Measurements from ENCODE around the gene PRKN. TPM values are rescaled to one million over a fixed set of nuclear protein-coding genes. Genes with fewer than 3 reads are reported as not detected.

PRKN gene
- total RNA-seq, 1 donor from 2014 or later: 1.3 TPM

GRCh38 chr6:162560891-162561290 lies 166.7 kb downstream of the PRKN start:
- H3K9ac ChIP-seq (ENCODE audit: low read length): no peak overlapping the region
- H3K36me3 ChIP-seq (ENCODE audit: insufficient read depth, low read length): no peaks in the 10 kb centered on the region
- no peak overlapping the region for H3K4me2 ChIP-seq (ENCODE audit: low read length)
- H3K4me3 ChIP-seq (ENCODE audit: insufficient read depth, low read depth, low read length): no peak overlapping the region
- no peak overlapping the region for H3K27ac Mint-ChIP-seq (ENCODE audit: unreplicated experiment)
- H2AFZ ChIP-seq (ENCODE audit: low read depth, low read length): no peak overlapping the region
- H3K79me2 ChIP-seq (ENCODE audit: insufficient read depth, low read length): no peaks in the 10 kb centered on the region
- no peak for DNase-seq (ENCODE audit: low read depth)
- H3K36me3 Mint-ChIP-seq (ENCODE audit: low read depth, unreplicated experiment): no peaks in the 10 kb centered on the region
- no peaks in the 10 kb centered on the region for H3K27me3 ChIP-seq (ENCODE audit: insufficient read depth, low read length)
- H3K4me1 ChIP-seq (ENCODE audit: insufficient read depth, low read length): no peaks in the 10 kb centered on the region
- H3K27ac ChIP-seq (ENCODE audit: low read depth, low read length): no peak overlapping the region
- H3K9me3 ChIP-seq (ENCODE audit: insufficient read depth, low read depth, low read length): no peaks in the 10 kb centered on the region
- no peak overlapping the region for H3K4me3 Mint-ChIP-seq (ENCODE audit: unreplicated experiment)
- no peaks in the 10 kb centered on the region for H4K20me1 ChIP-seq (ENCODE audit: insufficient read depth, low read length)
- no peak for TF ChIP-seq EZH2 (IDR thresholded peaks at IDR 0.05; ENCODE audit: insufficient read depth, low read length)
- TF ChIP-seq, protein P1, sequence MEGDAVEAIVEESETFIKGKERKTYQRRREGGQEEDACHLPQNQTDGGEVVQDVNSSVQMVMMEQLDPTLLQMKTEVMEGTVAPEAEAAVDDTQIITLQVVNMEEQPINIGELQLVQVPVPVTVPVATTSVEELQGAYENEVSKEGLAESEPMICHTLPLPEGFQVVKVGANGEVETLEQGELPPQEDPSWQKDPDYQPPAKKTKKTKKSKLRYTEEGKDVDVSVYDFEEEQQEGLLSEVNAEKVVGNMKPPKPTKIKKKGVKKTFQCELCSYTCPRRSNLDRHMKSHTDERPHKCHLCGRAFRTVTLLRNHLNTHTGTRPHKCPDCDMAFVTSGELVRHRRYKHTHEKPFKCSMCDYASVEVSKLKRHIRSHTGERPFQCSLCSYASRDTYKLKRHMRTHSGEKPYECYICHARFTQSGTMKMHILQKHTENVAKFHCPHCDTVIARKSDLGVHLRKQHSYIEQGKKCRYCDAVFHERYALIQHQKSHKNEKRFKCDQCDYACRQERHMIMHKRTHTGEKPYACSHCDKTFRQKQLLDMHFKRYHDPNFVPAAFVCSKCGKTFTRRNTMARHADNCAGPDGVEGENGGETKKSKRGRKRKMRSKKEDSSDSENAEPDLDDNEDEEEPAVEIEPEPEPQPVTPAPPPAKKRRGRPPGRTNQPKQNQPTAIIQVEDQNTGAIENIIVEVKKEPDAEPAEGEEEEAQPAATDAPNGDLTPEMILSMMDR (IDR thresholded peaks at IDR 0.05; ENCODE audit: insufficient read depth, low read depth, low read length): no peak
- H3K27me3 Mint-ChIP-seq (ENCODE audit: low read depth, unreplicated experiment): no peaks in the 10 kb centered on the region
- peaks cover 2% of the 10 kb centered on the region for H3K9me3 Mint-ChIP-seq (ENCODE audit: unreplicated experiment)
- no peaks in the 10 kb centered on the region for H3K4me1 Mint-ChIP-seq (ENCODE audit: low read depth, unreplicated experiment)
- FAIRE-seq: no peak

GRCh38 chr6:162554531-162554930 lies 173.0 kb downstream of the PRKN start:
- H3K9me3 ChIP-seq (ENCODE audit: insufficient read depth, low read depth, low read length): no peaks in the 10 kb centered on the region
- DNase-seq (ENCODE audit: low read depth) (no peak), FAIRE-seq (no peak)
- H3K27me3 ChIP-seq (ENCODE audit: insufficient read depth, low read length): no peaks in the 10 kb centered on the region
- Mint-ChIP-seq H3K36me3 (ENCODE audit: low read depth, unreplicated experiment) (no peaks in the 10 kb centered on the region), H3K27ac (ENCODE audit: unreplicated experiment) (no peak overlapping the region), H3K27me3 (ENCODE audit: low read depth, unreplicated experiment) (peaks cover 7% of the 10 kb centered on the region), H3K4me3 (ENCODE audit: unreplicated experiment) (no peak overlapping the region), H3K4me1 (ENCODE audit: low read depth, unreplicated experiment) (no peaks in the 10 kb centered on the region), H3K9me3 (ENCODE audit: unreplicated experiment) (no peaks in the 10 kb centered on the region)
- no peak overlapping the region for H3K4me2 ChIP-seq (ENCODE audit: low read length)
- no peak overlapping the region for H3K9ac ChIP-seq (ENCODE audit: low read length)
- no peaks in the 10 kb centered on the region for H3K36me3 ChIP-seq (ENCODE audit: insufficient read depth, low read length)
- no peaks in the 10 kb centered on the region for H3K4me1 ChIP-seq (ENCODE audit: insufficient read depth, low read length)
- H3K79me2 ChIP-seq (ENCODE audit: insufficient read depth, low read length): no peaks in the 10 kb centered on the region
- no peak overlapping the region for H3K4me3 ChIP-seq (ENCODE audit: insufficient read depth, low read depth, low read length)
- no peak for TF ChIP-seq EZH2 (IDR thresholded peaks at IDR 0.05; ENCODE audit: insufficient read depth, low read length)
- TF ChIP-seq, protein P1 (IDR thresholded peaks at IDR 0.05; ENCODE audit: insufficient read depth, low read depth, low read length): no peak
- no peaks in the 10 kb centered on the region for H4K20me1 ChIP-seq (ENCODE audit: insufficient read depth, low read length)
- no peak overlapping the region for H2AFZ ChIP-seq (ENCODE audit: low read depth, low read length)
- H3K27ac ChIP-seq (ENCODE audit: low read depth, low read length): no peak overlapping the region

- Histone ChIP-seq H3K27ac (ENCODE audit: low read depth, low read length) (no peak overlapping the region), H3K9ac (ENCODE audit: low read length) (no peak overlapping the region), H3K27me3 (ENCODE audit: insufficient read depth, low read length) (no peaks in the 10 kb centered on the region), H3K4me1 (ENCODE audit: insufficient read depth, low read length) (no peaks in the 10 kb centered on the region), H3K9me3 (ENCODE audit: insufficient read depth, low read depth, low read length) (no peaks in the 10 kb centered on the region), H3K4me2 (ENCODE audit: low read length) (no peak overlapping the region), H3K79me2 (ENCODE audit: insufficient read depth, low read length) (no peaks in the 10 kb centered on the region), H3K36me3 (ENCODE audit: insufficient read depth, low read length) (no peaks in the 10 kb centered on the region), H3K4me3 (ENCODE audit: insufficient read depth, low read depth, low read length) (no peak overlapping the region), H4K20me1 (ENCODE audit: insufficient read depth, low read length) (no peaks in the 10 kb centered on the region), H2AFZ (ENCODE audit: low read depth, low read length) (no peak overlapping the region)
- no peaks in the 10 kb centered on the region for H3K9me3 Mint-ChIP-seq (ENCODE audit: unreplicated experiment)
- no peaks in the 10 kb centered on the region for H3K27me3 Mint-ChIP-seq (ENCODE audit: low read depth, unreplicated experiment)
- FAIRE-seq (no peak), DNase-seq (ENCODE audit: low read depth) (no peak)
- no peak overlapping the region for H3K27ac Mint-ChIP-seq (ENCODE audit: unreplicated experiment)
- H3K36me3 Mint-ChIP-seq (ENCODE audit: low read depth, unreplicated experiment): no peaks in the 10 kb centered on the region
- H3K4me1 Mint-ChIP-seq (ENCODE audit: low read depth, unreplicated experiment): no peaks in the 10 kb centered on the region
- no peak overlapping the region for H3K4me3 Mint-ChIP-seq (ENCODE audit: unreplicated experiment)
- TF ChIP-seq, protein P1 (IDR thresholded peaks at IDR 0.05; ENCODE audit: insufficient read depth, low read depth, low read length): no peak
- no peak for TF ChIP-seq EZH2 (IDR thresholded peaks at IDR 0.05; ENCODE audit: insufficient read depth, low read length)
These were observed 180.7 kb downstream of the PRKN start for GRCh38 chr6:162546905-162547304.
